Cortex of kidney (tissue), 1 donor: ENCODE data around the gene MET.
"Not testable (repeated sequence)": the region's sequence is repeated elsewhere in the genome, so short reads cannot be mapped to it uniquely, and the experiment has no call there.

Experiments
- DNase-seq: peaks from one replicate; lab custom pipeline; 2025; lab: John Stamatoyannopoulos, UW

The MET gene

GRCh38 chr7:116671681-116672595 is at the start of gene MET:
MET (plus strand) TSS chr7:116672196; CDS start chr7:116699085, 26,889 bp downstream.
- DNase-seq, result peak; percentile 29

DNA sequence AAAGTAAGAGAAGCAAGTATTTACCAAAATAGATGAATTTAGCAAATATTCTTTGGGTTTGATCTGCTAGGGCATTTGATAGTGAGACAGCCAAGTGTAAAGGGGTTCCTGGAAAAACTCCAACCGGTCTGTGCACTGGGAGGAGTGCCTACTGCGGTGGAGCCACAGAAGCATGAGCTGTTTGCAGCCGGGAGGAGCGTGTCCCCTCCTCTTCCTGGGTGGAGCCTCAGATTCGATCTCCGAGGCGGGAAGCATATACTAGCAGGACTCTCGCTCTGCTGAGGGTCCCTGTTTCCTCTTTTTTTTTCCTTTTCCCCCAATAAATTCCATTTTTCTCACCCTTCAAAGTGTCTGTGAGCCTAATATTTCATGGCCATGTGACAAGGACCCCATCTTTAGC is 45.1 kb upstream of the MET start:
- no peak for DNase-seq

GRCh38 chr7:116629051-116629463 is 42.9 kb upstream of the MET start:
- no peak for DNase-seq

GRCh38 chr7:116630357-116630756 is 41.6 kb upstream of the MET start:
- DNase-seq, result no peak

GRCh38 chr7:116630932-116631671 is 40.9 kb upstream of the MET start:
- DNase-seq, result no peak

- DNase-seq, result no peak
Observed at GRCh38 chr7:116631676-116632075, 40.3 kb upstream of the MET start.

GRCh38 chr7:116632384-116632783 is 39.6 kb upstream of the MET start:
- no peak for DNase-seq

GRCh38 chr7:116633131-116633988 is 38.6 kb upstream of the MET start:
- no peak for DNase-seq

DNA sequence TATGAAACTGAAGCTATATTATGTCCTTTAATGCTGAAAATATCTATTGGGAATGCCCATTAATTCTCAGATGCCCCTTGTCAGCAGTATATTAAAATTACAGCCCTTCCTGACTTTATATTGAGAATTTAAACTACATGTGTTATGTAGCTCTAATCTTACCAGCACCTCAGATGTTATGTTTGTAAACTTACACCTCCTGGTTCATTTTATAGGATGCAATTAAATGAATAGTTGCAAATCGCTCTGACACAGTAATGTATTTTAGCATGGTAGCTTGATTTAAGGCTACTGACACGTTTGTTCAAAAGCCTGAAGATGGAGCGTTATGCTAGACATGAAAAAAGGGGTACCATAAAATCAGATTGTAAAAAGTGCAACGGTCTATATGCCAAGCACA is 35.0 kb upstream of the MET start:
- no peak for DNase-seq

DNA sequence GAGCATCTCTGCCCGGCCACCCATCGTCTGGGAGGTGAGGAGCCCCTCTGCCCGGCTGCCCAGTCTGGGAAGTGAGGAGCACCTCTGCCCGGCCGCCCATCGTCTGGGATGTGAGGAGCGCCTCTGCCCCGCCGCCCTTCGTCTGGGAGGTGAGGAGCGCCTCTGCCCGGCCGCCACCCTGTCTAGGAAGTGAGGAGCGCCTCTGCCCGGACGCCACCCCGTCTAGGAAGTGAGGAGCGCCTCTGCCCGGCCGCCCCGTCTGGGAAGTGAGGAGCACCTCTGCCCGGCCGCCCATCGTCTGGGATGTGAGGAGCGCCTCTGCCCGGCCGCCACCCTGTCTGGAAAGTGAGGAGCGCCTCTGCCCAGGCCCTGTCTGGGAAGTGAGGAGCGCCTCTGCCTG is 33.4 kb upstream of the MET start:
- not testable (repeated sequence) for DNase-seq

DNA sequence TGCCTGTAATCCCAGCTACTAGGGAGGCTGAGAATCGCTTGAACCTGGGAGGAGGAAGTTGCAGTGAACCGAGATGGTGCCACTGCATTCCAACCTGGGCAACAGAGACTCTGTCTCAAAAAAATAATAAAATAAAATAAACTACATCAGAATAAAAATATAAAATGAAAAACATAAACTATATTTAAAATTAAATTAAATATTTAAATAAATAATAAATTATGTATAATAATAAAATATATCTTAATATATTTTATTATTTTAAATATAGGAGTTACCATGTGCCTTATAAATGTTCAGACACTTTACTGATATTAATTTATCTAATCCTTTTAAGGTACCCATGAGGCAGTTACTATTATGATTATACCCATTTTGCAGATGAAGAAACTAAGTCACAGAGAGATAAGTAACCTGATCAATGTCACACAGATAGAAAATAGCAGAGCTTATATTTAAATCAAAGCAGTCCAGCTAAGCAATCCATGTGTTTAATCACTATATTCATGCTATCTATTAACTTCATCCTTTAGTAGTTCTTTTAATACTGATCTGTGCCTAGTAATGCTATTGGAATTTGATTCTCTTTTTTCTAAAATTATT is 30.3 kb upstream of the MET start:
- no peak for DNase-seq

- DNase-seq, result not testable (repeated sequence)
Observed at GRCh38 chr7:116643148-116643547, 28.8 kb upstream of the MET start.

- no peak for DNase-seq
Observed at GRCh38 chr7:116644628-116645027, 27.4 kb upstream of the MET start.

DNA sequence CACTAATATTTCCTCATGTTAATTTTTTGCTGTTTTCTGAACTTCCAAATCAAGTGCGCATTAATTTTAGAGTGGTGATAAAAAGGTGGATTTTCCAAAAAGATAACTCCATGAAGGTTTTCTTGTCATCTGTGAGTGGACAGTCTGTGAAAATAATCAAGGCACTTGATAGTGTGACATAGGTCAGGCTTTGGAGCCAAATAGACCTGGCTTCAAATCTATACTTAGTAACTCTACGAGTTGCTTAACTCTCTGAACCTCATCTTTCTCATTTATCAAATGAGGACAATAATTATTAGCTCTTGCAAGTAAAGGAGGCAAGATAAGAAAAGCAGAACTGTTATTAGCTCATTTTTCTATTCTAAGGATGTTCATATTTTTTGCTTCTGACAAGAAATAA is 24.7 kb upstream of the MET start:
- no peak for DNase-seq

DNA sequence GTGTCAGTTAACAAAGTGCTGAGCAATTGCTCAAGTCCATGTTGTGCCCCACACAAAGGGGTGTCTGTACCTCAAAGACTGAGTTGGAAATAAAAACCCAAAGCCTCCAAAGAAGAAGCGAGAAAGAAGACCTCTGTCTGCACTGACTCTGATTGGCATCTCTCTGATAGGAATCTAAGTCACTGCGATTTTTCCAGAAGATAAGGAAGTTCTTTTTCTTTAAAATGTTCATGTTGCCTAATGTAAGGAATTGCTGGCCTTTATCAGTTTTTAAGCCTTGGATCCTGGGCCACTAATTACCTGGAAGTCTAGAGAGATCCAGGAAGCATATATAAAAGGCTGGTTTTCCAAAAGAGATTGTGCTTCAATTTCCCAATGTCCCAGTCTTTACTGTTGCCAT is 24.1 kb upstream of the MET start:
- no peak for DNase-seq

GRCh38 chr7:116650436-116650835 is 21.6 kb upstream of the MET start:
- no peak for DNase-seq

DNA sequence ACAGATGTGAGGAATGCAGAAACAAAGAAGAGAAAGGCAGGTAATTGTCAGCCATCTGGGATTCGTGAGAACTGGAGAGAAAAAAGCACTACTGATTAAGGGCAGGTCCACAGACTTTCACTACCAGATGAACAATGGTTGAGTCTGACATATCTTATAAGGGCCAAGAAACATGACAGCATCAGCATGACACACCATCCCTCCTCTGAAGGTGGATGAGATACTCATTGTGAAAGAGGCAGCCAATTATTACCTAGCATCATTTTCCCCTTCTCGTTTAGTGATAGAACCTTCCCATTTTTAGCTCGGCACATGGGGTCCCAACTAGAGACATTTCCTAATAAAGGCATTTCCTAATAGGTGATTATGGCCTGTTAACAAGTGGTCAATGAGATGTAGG is 19.2 kb upstream of the MET start:
- no peak for DNase-seq

GRCh38 chr7:116653204-116653603 is 18.8 kb upstream of the MET start:
- DNase-seq, result no peak

DNA sequence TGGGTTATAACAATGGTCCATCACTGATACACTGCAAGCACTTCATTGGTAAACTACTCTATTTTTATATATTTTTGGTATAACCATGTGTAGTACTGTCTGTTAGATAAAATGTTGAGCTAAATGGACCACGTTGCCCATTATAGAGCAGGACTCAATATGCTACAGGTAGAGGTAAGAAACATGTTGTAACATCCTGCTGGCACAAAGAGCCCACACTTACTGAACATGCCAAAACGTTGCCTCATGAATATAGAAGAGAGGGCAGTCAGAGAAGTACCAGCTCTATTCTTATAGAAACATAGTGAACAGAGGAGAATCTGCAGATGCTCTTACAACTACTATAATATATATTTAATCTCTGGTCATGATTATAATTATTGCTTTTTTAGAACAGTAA is 18.4 kb upstream of the MET start:
- DNase-seq, result no peak

- DNase-seq, result not testable (repeated sequence)
Observed at GRCh38 chr7:116659248-116659647, 12.7 kb upstream of the MET start.

- DNase-seq, result no peak
Observed at GRCh38 chr7:116661865-116662264, 10.1 kb upstream of the MET start.

DNA sequence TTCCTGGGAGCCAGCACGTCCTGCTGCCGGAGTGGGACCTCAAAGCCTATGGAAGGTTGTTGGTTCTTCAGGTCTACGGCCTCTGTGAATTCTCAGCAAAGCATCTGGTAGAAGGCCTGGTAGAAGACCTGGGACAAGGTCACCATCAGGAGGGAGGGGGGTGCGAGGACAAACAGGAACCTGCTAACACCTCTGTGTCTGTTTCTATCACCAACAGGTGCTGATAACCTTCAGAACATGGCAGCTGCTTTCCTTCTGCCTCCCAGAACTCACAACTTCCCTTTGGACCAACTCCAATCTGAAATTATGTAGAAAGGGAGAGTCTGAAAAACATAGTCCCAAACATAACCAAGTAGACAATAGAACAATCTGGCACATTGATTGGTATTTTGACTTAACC is 8.3 kb upstream of the MET start:
- no peak for DNase-seq
